Measurements from ENCODE around the gene MEAF6.

GRCh38 chr1:37476460-37477197 lies 37.9 kb downstream of the MEAF6 start:
- TF ChIP-seq POLR2AphosphoS5 (IDR thresholded peaks at IDR 0.05; ENCODE audit: low read depth, low read length) (no peak), SIN3A (IDR thresholded peaks at IDR 0.05; ENCODE audit: borderline replicate concordance, insufficient read depth, low read length) (no peak), REST (IDR thresholded peaks at IDR 0.05; ENCODE audit: insufficient read depth in 1 of 2, low read depth in 2 of 2, low read length in 2 of 2) (no peak), TAF1 (IDR thresholded peaks at IDR 0.05; ENCODE audit: borderline replicate concordance, insufficient read depth, low read length) (no peak)

Measured in PFSK-1 (cell line).